ENCODE measurements around the gene NEUROD4.

- TF ChIP-seq CTCF (conservative IDR thresholded peaks at IDR 0.05 in 1 of 2, IDR thresholded peaks at IDR 0.05 in 1 of 2; ENCODE audit: low read depth in 1 of 2, low read length in 2 of 2): no peak
- no peak for TF ChIP-seq EZH2 (IDR thresholded peaks at IDR 0.05; ENCODE audit: low read length, missing control alignments)
These were observed 43.9 kb upstream of the NEUROD4 start for GRCh38 chr12:54975875-54976274.
